Adrenal gland (tissue), 5 donors: ENCODE data around the gene GMDS.

Experiments
- POLR2A ChIP-seq, 2 donors: fragments of 450-650 bp; IDR thresholded peaks; one replicate each; pipeline ENCODE4 v1.6.1; 2017; ENCODE audit warnings: antibody characterized with exemption in 2 of 2, mild to moderate bottlenecking in 2 of 2, moderate library complexity in 1 of 2
- TF ChIP-seq, protein P1 (sequence below), 6 experiments: fragments of 450-650 bp in 4 of 6; fragments of 200-600 bp in 2 of 6; sonication (generic) in 1 of 6; IDR thresholded peaks; 1 replicate in 5 of 6; 2 replicates in 1 of 6; pipeline versions ENCODE4 v1.5.1 to v1.8.0; 2016 to 2021; ENCODE audit warnings: antibody characterized with exemption in 6 of 6, mild to moderate bottlenecking in 2 of 6, moderate library complexity in 1 of 6
- donor health status: DM: no; HTN: no; CAD: no.

- TF ChIP-seq POLR2A (IDR thresholded peaks at IDR 0.05) = no peak
- TF ChIP-seq, protein P1, sequence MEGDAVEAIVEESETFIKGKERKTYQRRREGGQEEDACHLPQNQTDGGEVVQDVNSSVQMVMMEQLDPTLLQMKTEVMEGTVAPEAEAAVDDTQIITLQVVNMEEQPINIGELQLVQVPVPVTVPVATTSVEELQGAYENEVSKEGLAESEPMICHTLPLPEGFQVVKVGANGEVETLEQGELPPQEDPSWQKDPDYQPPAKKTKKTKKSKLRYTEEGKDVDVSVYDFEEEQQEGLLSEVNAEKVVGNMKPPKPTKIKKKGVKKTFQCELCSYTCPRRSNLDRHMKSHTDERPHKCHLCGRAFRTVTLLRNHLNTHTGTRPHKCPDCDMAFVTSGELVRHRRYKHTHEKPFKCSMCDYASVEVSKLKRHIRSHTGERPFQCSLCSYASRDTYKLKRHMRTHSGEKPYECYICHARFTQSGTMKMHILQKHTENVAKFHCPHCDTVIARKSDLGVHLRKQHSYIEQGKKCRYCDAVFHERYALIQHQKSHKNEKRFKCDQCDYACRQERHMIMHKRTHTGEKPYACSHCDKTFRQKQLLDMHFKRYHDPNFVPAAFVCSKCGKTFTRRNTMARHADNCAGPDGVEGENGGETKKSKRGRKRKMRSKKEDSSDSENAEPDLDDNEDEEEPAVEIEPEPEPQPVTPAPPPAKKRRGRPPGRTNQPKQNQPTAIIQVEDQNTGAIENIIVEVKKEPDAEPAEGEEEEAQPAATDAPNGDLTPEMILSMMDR (IDR thresholded peaks at IDR 0.05) = no peak
Observed at GRCh38 chr6:2240961-2241360, 4.4 kb downstream of the GMDS start.
